Left ventricle myocardium inferior (tissue), 1 donor: ENCODE measurements around the gene FAM200A. TPM values are rescaled to one million over a fixed set of nuclear protein-coding genes. Genes with fewer than 3 reads are reported as not detected.

ENCODE experiments used
- DNase-seq: peaks from one replicate; pipeline ENCODE4 v3.0.0-alpha.2; 2020
- H3K27ac ChIP-seq: fragments of 200-600 bp; replicated peaks from 2 replicates; pipeline ENCODE4 v1.8.0; 2021
- H3K27me3 ChIP-seq: fragments of 200-600 bp; 2 replicates; pipeline ENCODE4 v1.8.0; 2021; ENCODE audit warnings: low read depth
- H3K36me3 ChIP-seq: fragments of 200-600 bp; 2 replicates; pipeline ENCODE4 v1.8.0; 2021
- H3K4me1 ChIP-seq: fragments of 200-600 bp; 2 replicates; pipeline ENCODE4 v1.8.0; 2021
- H3K4me3 ChIP-seq: fragments of 200-600 bp; 2 replicates; pipeline ENCODE4 v1.8.0; 2021; ENCODE audit warnings: mild to moderate bottlenecking, moderate library complexity
- H3K9me3 ChIP-seq: fragments of 200-600 bp; replicated peaks from 2 replicates; pipeline ENCODE4 v1.8.0; 2021
- intact Hi-C: fragments of 100-400 bp; cut with micrococcal nuclease; formaldehyde crosslinking; loops from one replicate; pipeline ENCODE4 v1.11.0; 2022
- total RNA-seq: library from RNA; stranded (reverse); fragmentation: NEBNext Ultra II Directional; extraction: Animal tissue kit (Norgen Biotek cat#: 25700); gene quantifications from one replicate; pipeline ENCODE4 v1.2.1, GENCODE V29; 2021
- TF ChIP-seq, protein P1 (sequence below): fragments of 200-600 bp; IDR thresholded peaks from 2 replicates; pipeline ENCODE4 v1.8.0; 2021; ENCODE audit warnings: antibody characterized with exemption, mild to moderate bottlenecking, borderline replicate concordance
- donor health status: DM: no; HTN: yes; CAD: no; lungs with severe emphysema.

The FAM200A gene
- total RNA-seq, 1 donor from 2014 or later = 6.4 TPM

- no peak overlapping the region for H3K27ac ChIP-seq
- peaks cover 85% of the 10 kb centered on the region for H3K9me3 ChIP-seq
- peaks cover 80% of the 10 kb centered on the region for H3K36me3 ChIP-seq
- H3K4me1 ChIP-seq = no peaks in the 10 kb centered on the region
- TF ChIP-seq, protein P1, sequence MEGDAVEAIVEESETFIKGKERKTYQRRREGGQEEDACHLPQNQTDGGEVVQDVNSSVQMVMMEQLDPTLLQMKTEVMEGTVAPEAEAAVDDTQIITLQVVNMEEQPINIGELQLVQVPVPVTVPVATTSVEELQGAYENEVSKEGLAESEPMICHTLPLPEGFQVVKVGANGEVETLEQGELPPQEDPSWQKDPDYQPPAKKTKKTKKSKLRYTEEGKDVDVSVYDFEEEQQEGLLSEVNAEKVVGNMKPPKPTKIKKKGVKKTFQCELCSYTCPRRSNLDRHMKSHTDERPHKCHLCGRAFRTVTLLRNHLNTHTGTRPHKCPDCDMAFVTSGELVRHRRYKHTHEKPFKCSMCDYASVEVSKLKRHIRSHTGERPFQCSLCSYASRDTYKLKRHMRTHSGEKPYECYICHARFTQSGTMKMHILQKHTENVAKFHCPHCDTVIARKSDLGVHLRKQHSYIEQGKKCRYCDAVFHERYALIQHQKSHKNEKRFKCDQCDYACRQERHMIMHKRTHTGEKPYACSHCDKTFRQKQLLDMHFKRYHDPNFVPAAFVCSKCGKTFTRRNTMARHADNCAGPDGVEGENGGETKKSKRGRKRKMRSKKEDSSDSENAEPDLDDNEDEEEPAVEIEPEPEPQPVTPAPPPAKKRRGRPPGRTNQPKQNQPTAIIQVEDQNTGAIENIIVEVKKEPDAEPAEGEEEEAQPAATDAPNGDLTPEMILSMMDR = no peak
- H3K4me3 ChIP-seq = no peak overlapping the region
- intact Hi-C loops = no loop called here
- no peak for DNase-seq
- H3K27me3 ChIP-seq = no peaks in the 10 kb centered on the region
Measured at GRCh38 chr7:99531354-99531765, 20.6 kb downstream of the FAM200A start.

- Histone ChIP-seq H3K4me3 (no peak overlapping the region), H3K27ac (no peak overlapping the region), H3K27me3 (no peaks in the 10 kb centered on the region), H3K4me1 (no peaks in the 10 kb centered on the region), H3K36me3 (peaks cover 85% of the 10 kb centered on the region), H3K9me3 (peaks cover 30% of the 10 kb centered on the region)
- TF ChIP-seq, protein P1 = no peak
- intact Hi-C loops = no loop called here
- no peak for DNase-seq
Measured at GRCh38 chr7:99525713-99526440, 26.0 kb downstream of the FAM200A start.

DNA sequence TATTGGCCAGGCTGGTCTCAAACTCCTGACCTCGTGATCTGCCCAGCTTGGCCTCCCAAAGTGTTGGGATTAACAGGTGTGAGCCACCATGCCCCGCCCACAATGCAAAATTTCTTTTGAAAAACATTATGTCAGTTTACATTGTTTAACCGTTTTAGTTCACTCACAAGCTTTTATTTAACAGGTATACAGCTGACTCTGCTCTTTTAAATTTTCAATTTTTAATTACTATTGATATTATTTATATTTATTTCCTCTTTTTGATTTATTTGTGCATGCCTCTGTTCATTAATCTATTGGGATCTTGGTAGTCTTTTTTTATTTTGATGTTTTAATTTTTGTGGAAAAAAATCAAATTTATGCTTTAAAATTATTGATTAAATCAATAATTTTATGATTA is 30.5 kb downstream of the FAM200A start:
- DNase-seq = no peak
- no peak overlapping the region for H3K4me3 ChIP-seq
- TF ChIP-seq, protein P1 = no peak
- H3K4me1 ChIP-seq = no peaks in the 10 kb centered on the region
- no peaks in the 10 kb centered on the region for H3K27me3 ChIP-seq
- H3K36me3 ChIP-seq = peaks cover 75% of the 10 kb centered on the region
- intact Hi-C loops = no loop called here
- H3K27ac ChIP-seq = no peak overlapping the region
- no peaks in the 10 kb centered on the region for H3K9me3 ChIP-seq

DNA sequence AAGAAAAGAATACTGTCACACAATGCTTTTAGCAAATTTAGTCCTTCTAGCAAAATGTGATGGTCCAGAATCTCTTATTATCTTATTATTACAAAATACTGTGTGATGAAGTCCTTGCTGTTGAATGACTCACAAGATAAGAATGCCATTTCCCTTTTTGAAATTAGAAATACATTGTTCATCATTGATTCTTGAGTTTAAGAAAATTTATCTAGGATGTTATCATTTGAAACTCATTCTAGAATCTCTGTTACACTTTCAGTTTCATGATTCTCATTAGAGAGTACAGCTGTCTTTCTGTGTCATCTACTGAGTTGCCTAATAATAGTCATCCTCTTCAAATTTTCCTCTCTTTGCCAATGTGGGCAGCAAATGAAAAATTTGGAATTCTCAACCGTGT is 37.9 kb downstream of the FAM200A start:
- no peaks in the 10 kb centered on the region for H3K9me3 ChIP-seq
- H3K27me3 ChIP-seq = no peaks in the 10 kb centered on the region
- H3K4me1 ChIP-seq = no peaks in the 10 kb centered on the region
- no peak overlapping the region for H3K27ac ChIP-seq
- peaks cover 64% of the 10 kb centered on the region for H3K36me3 ChIP-seq
- TF ChIP-seq, protein P1 = no peak
- DNase-seq = no peak
- intact Hi-C loops = no loop called here
- H3K4me3 ChIP-seq = no peak overlapping the region

GRCh38 chr7:99505324-99505662 is 46.6 kb downstream of the FAM200A start:
- Histone ChIP-seq H3K4me1 (peaks cover 52% of the 10 kb centered on the region), H3K27ac (peak overlapping the region; percentile 99), H3K4me3 (peak overlapping the region; percentile 71), H3K27me3 (no peaks in the 10 kb centered on the region), H3K36me3 (no peaks in the 10 kb centered on the region), H3K9me3 (no peaks in the 10 kb centered on the region)
- intact Hi-C loops = no loop called here
- TF ChIP-seq, protein P1 = no peak
- no peak for DNase-seq
